ENCODE measurements around the gene SLC15A1.

Gene SLC15A1, protein sequence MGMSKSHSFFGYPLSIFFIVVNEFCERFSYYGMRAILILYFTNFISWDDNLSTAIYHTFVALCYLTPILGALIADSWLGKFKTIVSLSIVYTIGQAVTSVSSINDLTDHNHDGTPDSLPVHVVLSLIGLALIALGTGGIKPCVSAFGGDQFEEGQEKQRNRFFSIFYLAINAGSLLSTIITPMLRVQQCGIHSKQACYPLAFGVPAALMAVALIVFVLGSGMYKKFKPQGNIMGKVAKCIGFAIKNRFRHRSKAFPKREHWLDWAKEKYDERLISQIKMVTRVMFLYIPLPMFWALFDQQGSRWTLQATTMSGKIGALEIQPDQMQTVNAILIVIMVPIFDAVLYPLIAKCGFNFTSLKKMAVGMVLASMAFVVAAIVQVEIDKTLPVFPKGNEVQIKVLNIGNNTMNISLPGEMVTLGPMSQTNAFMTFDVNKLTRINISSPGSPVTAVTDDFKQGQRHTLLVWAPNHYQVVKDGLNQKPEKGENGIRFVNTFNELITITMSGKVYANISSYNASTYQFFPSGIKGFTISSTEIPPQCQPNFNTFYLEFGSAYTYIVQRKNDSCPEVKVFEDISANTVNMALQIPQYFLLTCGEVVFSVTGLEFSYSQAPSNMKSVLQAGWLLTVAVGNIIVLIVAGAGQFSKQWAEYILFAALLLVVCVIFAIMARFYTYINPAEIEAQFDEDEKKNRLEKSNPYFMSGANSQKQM

DNA sequence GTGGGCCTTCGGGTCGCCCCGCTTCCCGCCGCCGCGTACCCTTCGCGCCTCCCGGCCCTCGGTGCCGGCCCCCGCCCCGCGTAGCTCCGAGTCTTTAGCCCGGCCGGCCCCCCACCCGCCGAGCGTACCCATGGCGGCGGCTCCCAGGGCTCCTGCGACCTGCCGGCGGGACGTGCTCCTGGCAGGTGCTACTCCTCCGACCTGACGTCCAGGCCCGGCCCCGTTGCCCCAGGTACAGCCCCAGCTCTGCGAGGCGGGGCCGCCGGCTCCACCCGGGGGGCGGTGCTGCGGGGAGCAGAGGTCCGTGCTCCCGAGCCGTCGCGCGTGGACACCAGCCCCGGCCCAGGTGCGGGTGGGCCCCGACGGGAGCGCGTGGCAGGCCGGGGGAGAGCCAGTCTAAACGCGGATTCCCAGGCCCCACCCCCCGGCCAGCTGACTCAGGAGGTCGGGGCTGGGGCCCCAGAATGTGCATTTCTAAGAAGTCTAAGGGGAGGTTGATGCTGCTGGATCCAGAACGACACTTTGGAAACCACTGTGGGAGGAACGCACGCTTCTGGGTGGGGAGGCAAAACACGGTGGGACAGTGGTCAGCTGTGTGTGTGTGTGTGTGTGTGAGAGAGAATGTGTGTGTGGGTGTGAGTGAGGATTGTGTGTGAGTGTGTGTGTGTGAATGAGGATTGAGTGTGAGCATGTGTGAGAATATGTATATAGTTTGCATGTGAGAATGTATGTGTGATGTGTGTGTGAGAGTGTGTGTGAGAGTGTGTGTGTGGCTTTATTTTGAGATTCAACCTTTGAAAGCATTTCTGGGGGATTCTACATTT is at the start of gene SLC15A1:
Gene SLC15A1 (minus strand): TSS at position 206 of the 824 bp plus-strand sequence. CDS start 74 bp downstream, at position 132.
- DNase-seq (ENCODE audit: low read depth) = no peak

DNA sequence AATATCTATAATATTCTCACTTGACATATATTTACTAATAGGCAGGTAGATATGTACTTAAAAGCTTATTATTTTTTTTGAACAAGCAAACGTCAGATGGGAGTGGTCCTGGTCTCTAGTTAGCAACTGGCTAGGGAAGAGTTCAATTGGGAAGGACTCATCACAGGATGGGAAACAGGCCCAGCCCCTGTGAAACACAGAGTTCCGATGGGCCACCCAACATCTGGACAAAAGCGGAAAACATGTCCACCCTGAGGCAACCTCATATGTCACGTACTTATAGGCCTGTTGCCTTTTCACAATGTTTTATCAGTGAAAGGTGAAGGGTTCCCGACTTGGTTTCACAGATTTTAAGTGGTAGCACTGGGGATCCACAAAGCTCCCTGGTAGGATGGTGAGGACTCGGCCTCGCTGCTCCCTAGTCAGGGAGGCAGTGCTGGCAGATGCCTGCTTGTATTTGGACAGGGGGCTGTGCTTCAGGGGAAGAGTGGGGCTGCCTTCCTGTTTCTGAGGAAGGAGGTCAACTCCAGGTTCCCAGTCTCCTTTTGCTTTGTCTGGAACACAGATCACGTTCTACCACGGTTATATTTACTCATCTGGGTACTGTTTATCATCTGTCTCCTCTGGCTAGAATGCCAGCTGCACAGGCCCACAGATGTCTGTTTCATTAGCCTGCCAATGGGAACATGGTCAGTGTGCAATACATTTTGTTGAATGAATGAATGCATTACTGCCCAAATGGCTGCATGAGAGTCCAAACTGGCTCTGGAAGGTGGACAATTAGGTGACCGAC is 49.4 kb upstream of the SLC15A1 start:
- DNase-seq (ENCODE audit: low read depth) = no peak

GRCh38 chr13:98800078-98800477 is 47.6 kb upstream of the SLC15A1 start:
- no peak for DNase-seq (ENCODE audit: low read depth)

GRCh38 chr13:98798849-98799645 is 46.6 kb upstream of the SLC15A1 start:
- no peak for DNase-seq (ENCODE audit: low read depth)

DNA sequence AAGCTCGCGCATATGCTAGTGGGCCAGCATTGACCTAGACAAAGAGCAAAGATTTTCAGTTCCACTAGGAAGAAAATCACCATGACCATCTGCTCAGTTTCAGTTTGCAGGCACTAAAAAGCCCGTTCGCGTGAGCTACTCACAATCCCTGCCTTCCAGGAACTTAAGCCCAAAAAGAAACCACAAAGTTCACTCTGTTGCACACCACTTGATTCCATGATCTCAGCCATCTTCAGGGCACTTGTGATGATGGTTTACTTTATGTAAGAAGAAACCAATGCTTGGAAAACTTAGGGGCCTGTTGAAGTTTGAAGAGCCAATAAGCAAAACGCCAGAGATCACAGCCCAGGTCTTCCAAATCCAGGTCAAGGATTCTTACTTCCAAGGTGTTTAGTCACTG is 45.0 kb upstream of the SLC15A1 start:
- no peak for DNase-seq (ENCODE audit: low read depth)

- DNase-seq (ENCODE audit: low read depth) = no peak
Measured at GRCh38 chr13:98796798-98797197, 44.3 kb upstream of the SLC15A1 start.

- DNase-seq (ENCODE audit: low read depth) = no peak
Measured at GRCh38 chr13:98796191-98796590, 43.7 kb upstream of the SLC15A1 start.

- DNase-seq (ENCODE audit: low read depth) = no peak
Measured at GRCh38 chr13:98795220-98795619, 42.7 kb upstream of the SLC15A1 start.

DNA sequence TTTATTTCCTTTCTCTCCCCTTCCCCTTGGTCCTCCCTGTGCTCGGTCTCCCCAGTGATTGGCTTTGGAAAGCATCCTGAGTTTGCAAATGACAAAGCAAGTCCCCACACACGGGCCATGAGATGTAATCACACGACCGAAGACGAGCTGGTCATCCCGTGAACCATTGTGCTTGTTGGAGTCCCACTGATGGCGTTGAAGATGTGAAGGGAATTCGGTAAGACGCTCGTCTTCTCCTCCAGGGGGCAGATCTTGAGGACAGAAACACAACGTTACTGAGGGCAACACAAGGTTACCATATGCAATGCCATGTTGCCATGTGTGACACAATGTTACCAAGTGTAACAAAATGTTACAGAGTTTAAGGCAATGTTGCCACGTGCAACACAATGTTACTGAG is 42.0 kb upstream of the SLC15A1 start:
- no peak for DNase-seq (ENCODE audit: low read depth)

DNA sequence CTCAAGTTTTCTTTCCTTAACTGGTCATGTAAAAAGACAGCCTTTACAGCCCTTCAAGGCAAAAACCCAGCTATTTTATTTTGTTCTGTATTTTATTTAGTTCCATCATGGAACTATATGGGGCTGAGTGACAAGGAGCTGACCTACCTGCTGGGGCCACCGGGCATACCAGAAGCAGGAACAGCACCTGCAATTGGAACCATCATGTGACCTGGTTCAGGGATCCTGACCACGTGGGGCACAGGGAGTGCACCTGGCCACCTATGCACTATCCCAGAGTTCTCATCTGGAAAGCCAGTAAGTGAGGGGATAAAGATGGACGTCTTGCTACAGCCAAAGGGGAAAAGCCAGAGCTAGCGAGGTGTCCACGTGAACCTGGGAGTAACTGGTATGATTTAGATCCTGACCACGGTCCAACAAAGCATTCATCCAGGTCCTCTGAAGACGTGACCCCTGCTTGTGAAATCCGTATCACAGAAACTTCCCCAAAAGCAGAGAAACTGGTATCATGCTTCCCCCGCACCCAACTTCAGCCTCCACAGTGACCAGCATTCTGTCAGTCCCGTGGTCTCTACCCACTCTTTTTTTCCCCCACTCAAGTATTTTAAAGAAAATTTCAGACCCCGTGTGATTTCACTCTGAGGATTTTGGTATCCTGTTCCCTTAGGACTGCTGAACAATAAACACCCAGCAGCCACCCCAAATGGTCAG is 40.5 kb upstream of the SLC15A1 start:
- no peak for DNase-seq (ENCODE audit: low read depth)

DNA sequence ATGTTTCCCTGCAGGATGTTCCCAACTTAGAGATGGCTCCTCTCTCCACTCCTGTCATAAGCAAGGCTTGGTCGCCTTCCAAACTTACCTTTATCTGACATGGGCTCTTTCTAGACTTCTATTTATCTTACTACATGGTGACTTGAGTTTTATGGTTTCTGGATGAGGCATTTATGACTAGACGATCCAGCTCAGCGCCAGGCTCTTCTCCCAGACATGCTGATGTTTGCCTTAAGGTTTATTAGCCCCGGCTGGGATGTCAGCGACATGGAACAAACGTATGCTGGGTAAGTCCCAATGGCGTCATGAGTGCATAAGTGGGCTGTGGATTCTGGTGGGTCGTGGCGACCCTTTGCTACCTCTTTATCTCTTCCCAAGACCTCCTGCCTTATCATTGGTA is 39.8 kb upstream of the SLC15A1 start:
- no peak for DNase-seq (ENCODE audit: low read depth)

DNA sequence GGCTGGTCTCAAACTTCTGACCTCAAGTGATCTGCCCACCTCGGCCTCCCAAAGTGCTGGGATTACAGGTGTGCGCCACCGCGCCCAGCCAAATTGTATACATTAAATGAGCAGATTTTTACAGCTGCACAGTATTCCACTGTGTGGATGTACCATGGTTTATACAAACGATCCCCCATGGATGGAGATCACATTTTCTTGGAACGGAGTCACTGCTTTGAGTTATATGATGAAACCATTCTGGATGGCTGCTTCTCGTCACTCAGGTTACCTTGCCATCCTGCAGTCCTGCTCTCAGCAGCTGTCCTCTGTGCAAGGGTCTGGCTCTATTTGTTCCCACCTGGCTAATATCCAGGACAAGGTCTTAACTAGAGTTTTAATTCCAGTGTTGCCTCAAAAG is 39.1 kb upstream of the SLC15A1 start:
- DNase-seq (ENCODE audit: low read depth) = no peak

DNA sequence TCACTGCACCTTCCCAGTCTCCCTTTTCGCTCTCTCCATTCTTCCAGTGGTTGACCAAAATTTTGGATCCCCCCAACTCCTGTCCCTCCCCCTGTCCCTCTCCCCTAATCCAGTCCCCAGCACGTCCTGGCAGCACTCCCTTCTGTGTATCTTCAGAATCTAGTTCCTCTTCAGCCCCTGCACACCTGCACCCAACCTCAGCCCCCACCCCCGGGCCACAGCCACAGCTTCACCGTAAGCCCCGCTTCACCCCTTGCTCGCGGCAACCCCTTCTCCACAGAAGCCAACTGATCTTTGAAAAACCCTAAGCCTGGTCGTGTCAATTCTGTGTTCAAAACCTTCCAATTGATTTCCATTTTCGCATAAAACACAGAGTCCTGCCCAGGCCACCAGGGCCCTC is 35.5 kb upstream of the SLC15A1 start:
- no peak for DNase-seq (ENCODE audit: low read depth)

- DNase-seq (ENCODE audit: low read depth) = no peak
Measured at GRCh38 chr13:98787173-98787572, 34.7 kb upstream of the SLC15A1 start.

GRCh38 chr13:98786023-98786422 is 33.6 kb upstream of the SLC15A1 start:
- DNase-seq (ENCODE audit: low read depth) = no peak

- no peak for DNase-seq (ENCODE audit: low read depth)
Measured at GRCh38 chr13:98785405-98785804, 32.9 kb upstream of the SLC15A1 start.

- no peak for DNase-seq (ENCODE audit: low read depth)
Measured at GRCh38 chr13:98784666-98785065, 32.2 kb upstream of the SLC15A1 start.

DNA sequence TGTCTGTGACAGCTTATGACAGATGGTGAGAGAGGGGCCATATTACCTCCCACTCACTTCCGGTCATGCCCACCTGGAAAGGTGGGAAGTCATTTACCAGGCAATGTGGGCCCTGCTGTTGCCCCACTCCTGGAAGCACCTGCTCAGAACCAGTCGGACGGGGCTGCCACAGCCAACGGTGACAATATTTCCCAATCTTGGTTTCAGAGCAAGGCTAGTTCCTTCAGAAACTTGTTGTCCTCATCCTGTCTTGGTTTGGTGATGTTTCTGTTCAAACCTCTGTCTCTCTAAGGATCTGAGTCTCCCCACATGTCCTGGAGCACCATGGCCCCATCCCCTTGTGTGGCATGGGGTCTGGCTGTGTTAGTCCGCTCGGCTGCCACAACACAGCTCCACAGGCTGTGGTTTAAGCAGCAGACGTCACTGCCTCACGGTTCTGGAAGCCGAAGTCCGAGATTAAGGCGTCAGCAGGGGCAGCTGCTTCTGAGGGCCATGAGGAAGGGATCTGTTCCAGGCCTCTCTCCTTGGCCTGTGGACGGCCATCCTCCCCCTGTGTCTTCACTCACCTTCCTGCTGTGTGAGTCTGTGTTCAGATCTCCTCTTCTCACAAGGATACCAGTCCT is 31.5 kb upstream of the SLC15A1 start:
- no peak for DNase-seq (ENCODE audit: low read depth)

- no peak for DNase-seq (ENCODE audit: low read depth)
Measured at GRCh38 chr13:98782654-98783053, 30.2 kb upstream of the SLC15A1 start.

- no peak for DNase-seq (ENCODE audit: low read depth)
Measured at GRCh38 chr13:98781905-98782304, 29.4 kb upstream of the SLC15A1 start.
